Activated T-cell treated with anti-CD3 and anti-CD28 coated beads, Interleukin-2, amount 50 U/mL, for 4 hours (primary cell): ENCODE results near the gene HLX. TPM values are rescaled to one million over a fixed set of nuclear protein-coding genes. Genes with fewer than 3 reads are reported as not detected.

ENCODE experiments used
- ATAC-seq, 2 donors: fragments of 200-7000 bp; cut with Tn5 transposase; one replicate each; pipeline ENCODE4 v1.10.0; 2021
- DNase-seq: peaks from one replicate; pipeline ENCODE4 v3.0.0-alpha.2; 2020
- H3K27me3 Mint-ChIP-seq: one replicate; pipeline ENCODE4 v1.8.0; 2021; ENCODE audit warnings: low read depth, mixed read lengths
- H3K36me3 Mint-ChIP-seq: one replicate; pipeline ENCODE4 v1.8.0; 2022; ENCODE audit warnings: mixed read lengths; ENCODE audit not compliant: insufficient read depth
- H3K4me1 Mint-ChIP-seq: one replicate; pipeline ENCODE4 v1.8.0; 2021; ENCODE audit warnings: low read depth, mixed read lengths
- H3K4me3 Mint-ChIP-seq: one replicate; pipeline ENCODE4 v1.8.0; 2021; ENCODE audit warnings: mild to moderate bottlenecking, moderate library complexity, mixed read lengths
- H3K9me3 Mint-ChIP-seq: one replicate; pipeline ENCODE4 v1.8.0; 2021; ENCODE audit warnings: mixed read lengths
- total RNA-seq, 3 donors: library from RNA; stranded (reverse); gene quantifications; one replicate each; pipeline ENCODE4 v1.2.1, GENCODE V29; 2021

Gene HLX
- total RNA-seq, 3 donors from 2014 or later: 0.30 to 2.4 (median 0.47) TPM

DNA sequence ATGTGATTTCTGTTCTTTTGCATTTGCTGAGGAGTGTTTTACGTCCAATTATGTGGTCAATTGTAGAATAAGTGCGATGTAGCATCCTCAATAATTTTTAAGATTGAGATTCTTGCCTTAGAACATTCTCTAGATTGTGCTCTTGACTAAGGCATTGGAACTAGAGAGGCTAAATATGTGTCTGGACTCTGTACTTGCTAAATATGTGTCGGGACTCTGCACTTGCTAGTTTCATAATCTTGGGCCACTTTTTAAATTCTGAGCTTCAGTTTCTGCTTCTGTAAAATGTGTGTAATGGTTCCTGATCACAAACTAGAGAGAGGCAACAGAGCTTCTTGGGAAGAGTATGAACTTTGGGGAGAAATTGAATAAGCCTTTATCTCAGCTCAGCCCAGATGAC, 21.6 kb downstream of the HLX start:
- DNase-seq (no peak), ATAC-seq (no peak)
- no peaks in the 10 kb centered on the region for H3K4me1 Mint-ChIP-seq
- peaks cover 16% of the 10 kb centered on the region for H3K27me3 Mint-ChIP-seq
- no peaks in the 10 kb centered on the region for H3K36me3 Mint-ChIP-seq
- H3K9me3 Mint-ChIP-seq: peaks cover 3% of the 10 kb centered on the region
- H3K4me3 Mint-ChIP-seq: no peak overlapping the region

DNA sequence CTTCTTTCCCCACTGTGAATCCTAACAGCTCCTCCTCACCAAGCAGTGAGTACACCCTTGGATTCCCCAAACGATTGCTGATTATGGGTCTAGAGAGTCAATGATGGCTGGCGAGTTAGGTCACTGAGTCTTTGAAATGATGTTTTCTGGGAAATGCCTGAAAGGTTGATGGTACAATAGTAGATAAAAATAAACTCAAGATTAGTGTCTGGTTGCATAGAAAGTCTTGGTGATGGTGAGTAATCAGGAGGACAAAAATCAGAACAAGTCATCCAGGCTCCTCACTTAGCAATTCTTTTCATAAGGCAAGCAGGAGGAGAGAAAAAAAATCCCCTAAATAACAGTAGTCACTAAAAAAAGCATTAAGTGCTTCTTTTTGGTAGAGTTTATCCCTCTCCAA, 22.6 kb downstream of the HLX start:
- H3K4me3 Mint-ChIP-seq: no peak overlapping the region
- no peak for ATAC-seq
- H3K4me1 Mint-ChIP-seq: no peaks in the 10 kb centered on the region
- peaks cover 3% of the 10 kb centered on the region for H3K9me3 Mint-ChIP-seq
- H3K27me3 Mint-ChIP-seq: peaks cover 15% of the 10 kb centered on the region
- no peak for DNase-seq
- no peaks in the 10 kb centered on the region for H3K36me3 Mint-ChIP-seq

DNA sequence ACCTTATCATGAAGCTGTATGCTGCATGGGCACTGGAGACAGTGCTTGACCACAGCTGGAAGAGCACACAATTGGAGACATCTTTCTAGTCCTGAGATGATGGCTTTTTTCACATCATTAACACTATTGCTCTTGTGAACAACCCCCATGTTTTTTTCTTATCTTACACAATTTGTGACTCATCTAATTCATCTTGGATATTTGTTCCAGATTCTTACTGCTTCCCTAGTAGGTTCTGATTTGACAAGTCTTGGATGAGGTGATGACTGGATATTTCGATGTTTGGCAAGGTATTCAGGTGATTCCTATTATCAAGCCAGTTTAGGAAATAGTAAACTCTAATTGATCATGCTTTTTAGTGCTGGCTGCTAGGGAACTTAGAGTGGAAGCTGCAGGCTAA, 23.7 kb downstream of the HLX start:
- no peaks in the 10 kb centered on the region for H3K4me1 Mint-ChIP-seq
- no peak overlapping the region for H3K4me3 Mint-ChIP-seq
- no peak for DNase-seq
- H3K36me3 Mint-ChIP-seq: no peaks in the 10 kb centered on the region
- H3K27me3 Mint-ChIP-seq: peaks cover 15% of the 10 kb centered on the region
- peaks cover 2% of the 10 kb centered on the region for H3K9me3 Mint-ChIP-seq
- no peak for ATAC-seq

DNA sequence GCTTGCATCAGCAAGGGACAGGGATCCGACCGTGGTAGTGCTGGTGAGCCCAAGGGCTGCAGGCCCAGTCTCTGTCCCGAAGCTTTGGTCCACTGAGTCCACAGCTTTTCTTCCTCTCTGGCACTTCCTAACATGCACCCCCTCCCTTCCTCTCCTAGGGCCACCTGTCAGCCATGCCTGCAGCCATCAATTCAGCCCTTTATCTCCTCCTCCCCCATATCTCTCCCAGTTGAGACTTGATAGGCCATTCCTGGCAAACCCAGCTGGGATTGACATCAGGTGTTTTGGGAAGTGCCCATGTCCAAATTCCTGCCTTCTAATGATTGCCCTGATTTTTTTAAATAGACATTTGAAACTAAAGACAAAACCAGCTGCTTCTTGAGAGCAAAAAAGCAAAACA, 25.6 kb downstream of the HLX start:
- H3K36me3 Mint-ChIP-seq: no peaks in the 10 kb centered on the region
- no peak for DNase-seq
- ATAC-seq: no peak
- peaks cover 19% of the 10 kb centered on the region for H3K27me3 Mint-ChIP-seq
- H3K9me3 Mint-ChIP-seq: no peaks in the 10 kb centered on the region
- no peak overlapping the region for H3K4me3 Mint-ChIP-seq
- no peaks in the 10 kb centered on the region for H3K4me1 Mint-ChIP-seq

DNA sequence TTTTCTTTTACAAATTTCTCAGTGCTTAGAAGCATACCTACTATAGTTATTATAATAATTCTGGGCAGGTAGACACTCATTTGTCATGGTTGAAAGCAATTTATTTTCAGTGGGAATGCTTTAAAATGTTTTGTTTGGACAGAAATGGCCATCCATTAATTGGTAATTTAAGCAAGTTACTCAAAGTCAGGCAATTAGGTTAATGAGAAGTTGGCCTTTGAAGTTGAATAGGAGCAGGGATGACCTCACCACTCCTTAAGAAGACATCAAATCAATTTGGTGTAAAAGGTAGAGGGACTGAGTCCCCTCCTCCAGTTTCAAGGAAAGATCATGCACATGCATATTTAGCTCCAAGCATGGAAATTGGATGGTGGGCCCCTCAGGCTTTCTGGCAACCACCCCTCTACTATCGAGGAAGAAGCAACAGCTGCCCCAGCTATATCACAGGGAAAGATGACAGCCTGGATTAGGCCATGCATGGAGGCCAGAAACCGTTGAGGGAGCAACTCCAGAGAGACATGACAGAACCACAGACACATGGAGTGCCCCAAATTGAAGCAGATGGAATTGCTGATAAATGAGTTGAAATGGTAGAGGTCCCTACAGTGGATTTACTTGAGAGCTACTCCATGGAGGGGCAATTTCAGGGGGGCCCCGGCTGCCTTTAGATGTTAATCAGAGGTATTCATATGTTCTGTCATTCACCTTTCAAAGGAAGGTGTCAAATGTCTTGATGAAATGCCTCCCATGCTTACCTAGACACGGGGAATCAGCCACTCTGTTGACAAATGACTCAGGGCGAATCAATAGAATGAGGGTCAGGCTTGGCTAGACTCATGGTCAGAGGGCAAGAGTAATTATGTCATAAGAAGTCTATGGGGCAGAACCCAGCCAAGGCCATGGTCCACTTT, 26.7 kb downstream of the HLX start:
- no peaks in the 10 kb centered on the region for H3K4me1 Mint-ChIP-seq
- no peaks in the 10 kb centered on the region for H3K9me3 Mint-ChIP-seq
- no peak for DNase-seq
- ATAC-seq: no peak
- peaks cover 13% of the 10 kb centered on the region for H3K27me3 Mint-ChIP-seq
- no peak overlapping the region for H3K4me3 Mint-ChIP-seq
- H3K36me3 Mint-ChIP-seq: no peaks in the 10 kb centered on the region

DNA sequence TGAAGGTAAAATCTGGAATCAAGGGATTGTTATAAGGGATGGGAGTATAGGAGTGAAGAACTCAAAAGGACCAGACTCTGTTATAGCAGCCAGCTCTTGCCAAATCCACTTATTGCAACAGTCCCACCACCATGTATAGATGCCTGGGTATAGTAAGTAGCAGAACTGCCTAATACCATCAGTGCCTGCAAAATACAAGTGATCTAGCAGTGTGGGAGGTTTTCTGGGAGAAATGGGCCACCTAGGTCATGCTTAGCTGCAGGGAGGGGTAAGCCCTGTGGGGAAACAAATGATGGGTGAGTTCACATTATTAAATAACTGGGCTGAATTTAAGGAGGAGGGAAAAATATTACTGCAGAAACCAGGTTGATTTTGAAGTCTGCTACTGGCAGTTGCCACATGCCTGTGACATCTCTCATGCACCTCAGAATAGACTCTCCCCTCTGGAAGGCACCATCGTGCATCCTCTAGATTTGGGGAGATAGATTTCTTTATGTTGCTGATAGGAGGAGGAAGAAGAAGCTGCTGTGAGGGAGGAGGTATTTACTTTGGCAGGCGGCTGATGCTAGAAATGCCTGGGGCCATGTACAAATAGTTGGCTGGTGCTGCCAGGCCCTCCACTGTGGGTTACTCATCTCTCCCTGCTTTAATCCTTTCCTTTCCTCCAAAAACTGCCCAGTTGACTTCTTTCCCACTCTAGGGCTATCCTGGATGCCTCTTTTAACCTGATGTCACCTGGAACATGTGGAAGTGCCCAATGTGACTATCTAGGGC, 27.5 kb downstream of the HLX start:
- H3K36me3 Mint-ChIP-seq: no peaks in the 10 kb centered on the region
- no peak for DNase-seq
- H3K9me3 Mint-ChIP-seq: no peaks in the 10 kb centered on the region

DNA sequence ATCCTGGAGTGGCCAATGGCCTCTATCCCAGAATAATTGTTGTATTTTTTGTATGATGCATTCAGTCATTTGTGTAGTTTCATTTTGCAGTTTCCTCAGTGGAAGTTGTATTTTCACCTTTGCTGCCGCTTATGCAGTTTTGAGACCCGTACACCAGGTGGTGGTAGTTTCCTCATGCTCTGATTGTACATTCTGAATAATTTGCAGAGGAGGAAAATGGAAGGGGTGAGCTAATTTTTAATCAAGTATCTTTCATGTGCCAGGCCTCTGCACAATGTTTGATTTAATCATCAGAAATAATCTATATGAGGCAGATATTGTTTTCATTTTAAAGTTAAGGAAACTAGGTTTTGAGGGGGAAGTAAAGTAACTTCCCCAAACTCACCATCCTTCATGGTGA, 29.5 kb downstream of the HLX start:
- H3K4me1 Mint-ChIP-seq: no peaks in the 10 kb centered on the region
- no peak overlapping the region for H3K4me3 Mint-ChIP-seq
- DNase-seq (no peak), ATAC-seq (no peak)
- no peaks in the 10 kb centered on the region for H3K36me3 Mint-ChIP-seq
- peaks cover 14% of the 10 kb centered on the region for H3K27me3 Mint-ChIP-seq
- H3K9me3 Mint-ChIP-seq: no peaks in the 10 kb centered on the region

More for the DNA sequence above, 27.5 kb downstream of the HLX start:
- Mint-ChIP-seq H3K27me3 (peaks cover 12% of the 10 kb centered on the region), H3K4me1 (no peaks in the 10 kb centered on the region), H3K4me3 (no peak overlapping the region)
- no peak for ATAC-seq

DNA sequence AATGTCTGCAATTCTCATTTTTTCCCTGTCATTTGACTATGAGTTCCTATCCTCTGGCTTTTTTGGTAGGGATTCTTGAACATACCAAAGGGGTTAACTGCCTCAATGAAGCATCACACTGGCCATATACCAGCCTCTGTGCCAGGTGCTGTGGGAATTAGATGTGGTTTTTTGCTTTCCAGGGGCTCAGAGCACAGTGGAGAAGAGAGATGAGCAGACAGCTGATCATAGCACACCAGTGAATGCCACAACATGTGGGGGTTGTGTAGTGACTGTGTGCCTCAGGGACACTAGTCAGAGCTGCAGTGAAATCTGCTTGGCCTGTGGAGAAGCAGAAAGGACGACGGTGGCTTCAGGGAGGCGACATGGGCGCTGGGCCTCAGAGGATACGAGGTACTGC, 30.8 kb downstream of the HLX start:
- DNase-seq: no peak
- Mint-ChIP-seq H3K4me1 (no peaks in the 10 kb centered on the region), H3K36me3 (no peaks in the 10 kb centered on the region), H3K9me3 (no peaks in the 10 kb centered on the region), H3K27me3 (peaks cover 18% of the 10 kb centered on the region), H3K4me3 (no peak overlapping the region)
- no peak for ATAC-seq

DNA sequence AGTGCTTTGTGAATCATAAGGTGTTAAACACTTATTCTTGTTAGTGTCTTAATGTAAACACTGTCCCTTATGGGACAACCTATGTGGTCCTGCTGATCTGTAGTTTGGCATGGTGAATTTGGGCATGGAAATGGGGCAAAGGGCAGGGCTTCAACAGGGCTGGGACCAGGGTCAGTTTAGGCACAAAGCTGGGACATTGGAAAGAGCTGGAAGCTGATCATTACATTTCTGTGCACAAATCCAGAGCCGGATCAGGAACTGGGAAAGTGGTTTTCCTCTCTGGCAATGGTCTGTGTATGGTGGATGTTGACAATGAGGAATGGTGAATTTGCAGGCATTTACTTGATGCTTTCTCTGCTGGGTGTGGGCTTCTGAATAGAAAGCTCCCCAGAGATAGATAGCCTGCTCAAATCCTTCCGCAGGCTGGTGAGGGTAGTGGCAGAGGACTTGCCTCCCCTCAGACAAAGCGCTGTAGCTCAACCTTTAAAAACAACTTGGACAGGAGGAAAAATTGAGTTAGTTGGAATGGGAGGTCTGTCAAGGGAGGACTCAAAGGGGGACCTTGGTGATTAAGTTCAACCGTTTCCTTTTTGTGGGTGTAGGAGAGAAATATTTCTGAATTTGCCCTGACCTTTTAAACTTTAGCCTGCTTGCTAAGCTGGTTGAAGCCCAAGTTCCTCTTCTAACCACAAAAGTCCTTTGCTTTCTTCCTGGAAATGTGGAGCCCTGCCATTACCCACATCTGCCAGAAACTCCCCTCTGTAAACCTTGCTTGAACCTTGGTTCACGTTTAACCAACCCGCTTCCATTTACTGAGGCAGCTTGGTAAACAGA, 35.3 kb downstream of the HLX start:
- H3K36me3 Mint-ChIP-seq: no peaks in the 10 kb centered on the region
- no peaks in the 10 kb centered on the region for H3K9me3 Mint-ChIP-seq
- H3K27me3 Mint-ChIP-seq: peaks cover 14% of the 10 kb centered on the region
- H3K4me1 Mint-ChIP-seq: no peaks in the 10 kb centered on the region
- ATAC-seq (no peak), DNase-seq (no peak)
- no peak overlapping the region for H3K4me3 Mint-ChIP-seq

DNA sequence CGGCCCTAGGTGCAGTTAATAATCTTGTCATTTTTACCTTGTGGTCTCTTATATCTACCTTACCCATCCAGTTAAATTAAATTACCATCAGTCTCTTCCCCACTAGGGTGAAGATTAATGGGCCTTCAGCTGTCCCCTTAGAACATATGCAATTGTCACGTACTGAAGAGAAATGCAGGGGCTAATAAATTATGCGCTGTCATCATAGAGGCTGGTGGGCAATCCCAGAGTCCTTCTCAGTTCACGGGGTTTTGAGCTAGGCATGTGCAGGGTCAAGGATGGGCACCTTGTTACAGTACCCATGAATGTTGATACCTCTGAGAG, 35.8 kb downstream of the HLX start:
- H3K4me1 Mint-ChIP-seq: no peaks in the 10 kb centered on the region
- no peak overlapping the region for H3K4me3 Mint-ChIP-seq
- DNase-seq (no peak), ATAC-seq (no peak)
- no peaks in the 10 kb centered on the region for H3K36me3 Mint-ChIP-seq
- peaks cover 9% of the 10 kb centered on the region for H3K27me3 Mint-ChIP-seq
- H3K9me3 Mint-ChIP-seq: no peaks in the 10 kb centered on the region

DNA sequence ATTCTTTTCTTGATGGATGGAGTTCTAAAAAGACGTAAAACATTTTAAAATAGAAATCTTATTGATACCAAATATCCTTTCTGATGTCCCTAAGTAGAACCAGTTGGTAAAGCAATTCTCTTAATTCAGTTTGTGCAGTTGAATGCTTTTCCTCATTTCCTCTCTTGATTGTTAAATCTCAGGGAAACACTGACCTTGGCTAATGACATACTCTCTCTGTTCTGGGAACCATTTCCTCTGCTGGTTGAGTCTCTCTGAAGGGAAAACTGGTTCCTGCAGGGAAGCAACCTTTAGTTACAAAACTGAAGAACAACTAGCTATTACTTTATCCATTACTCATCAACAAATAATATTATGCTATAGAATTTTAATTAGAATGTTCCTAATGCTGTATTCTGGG, 36.7 kb downstream of the HLX start:
- Mint-ChIP-seq H3K27me3 (peaks cover 9% of the 10 kb centered on the region), H3K36me3 (no peaks in the 10 kb centered on the region), H3K9me3 (no peaks in the 10 kb centered on the region), H3K4me1 (no peaks in the 10 kb centered on the region), H3K4me3 (no peak overlapping the region)
- DNase-seq: no peak
- ATAC-seq: no peak

DNA sequence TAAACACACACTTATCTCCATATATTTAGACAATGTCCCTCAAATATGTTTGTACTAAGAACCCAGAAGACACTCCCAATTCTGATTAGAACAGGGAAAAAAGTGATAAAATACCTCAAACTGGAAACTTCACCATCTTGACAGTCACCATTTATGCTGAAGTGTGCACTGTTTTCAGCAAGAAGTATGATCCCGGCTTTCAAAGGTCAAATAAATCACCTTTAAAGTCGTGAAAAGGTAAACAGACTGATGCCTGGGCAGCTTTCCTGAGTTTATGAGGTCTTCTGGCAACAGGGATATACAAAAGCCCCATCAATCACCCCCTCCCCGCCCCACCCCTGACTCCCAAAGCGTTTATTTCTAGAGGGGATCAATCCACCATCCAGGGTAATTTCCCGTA, 37.9 kb downstream of the HLX start:
- H3K4me1 Mint-ChIP-seq: no peaks in the 10 kb centered on the region
- no peak overlapping the region for H3K4me3 Mint-ChIP-seq
- peaks cover 9% of the 10 kb centered on the region for H3K27me3 Mint-ChIP-seq
- H3K9me3 Mint-ChIP-seq: no peaks in the 10 kb centered on the region
- H3K36me3 Mint-ChIP-seq: no peaks in the 10 kb centered on the region
- DNase-seq: no peak
- ATAC-seq: no peak

DNA sequence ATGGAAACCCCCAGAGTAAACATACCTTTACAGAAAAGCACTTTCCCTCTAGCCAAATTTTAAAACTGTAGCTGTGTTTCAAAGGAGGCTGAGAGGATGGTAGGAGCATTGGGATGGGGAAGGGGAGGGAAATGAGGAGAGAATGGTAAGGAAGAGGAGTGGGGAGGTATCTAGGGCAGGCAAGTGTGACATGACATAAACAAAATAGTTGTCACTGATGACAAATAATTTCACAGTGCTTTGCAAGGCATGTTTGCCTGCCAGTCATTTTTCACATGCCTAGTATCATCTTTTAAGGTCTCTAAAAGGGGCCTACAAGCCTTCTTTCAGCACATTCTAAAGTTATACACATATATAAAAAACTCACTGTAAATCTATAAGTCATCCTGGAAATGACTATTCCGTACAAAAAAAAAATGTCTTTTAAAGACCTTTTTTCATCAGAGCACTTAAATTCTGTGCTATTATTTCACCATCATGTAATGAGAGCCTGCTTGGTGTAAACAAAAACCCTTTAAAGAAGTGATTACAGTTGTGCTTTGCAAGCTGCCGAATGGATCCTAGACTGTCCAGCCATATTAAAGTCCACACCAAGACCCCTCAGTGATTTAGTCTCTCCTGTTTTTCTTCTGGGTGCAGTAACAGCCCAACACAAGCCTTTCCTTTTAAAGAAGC, 38.4 kb downstream of the HLX start:
- no peaks in the 10 kb centered on the region for H3K36me3 Mint-ChIP-seq
- no peak for ATAC-seq
- H3K9me3 Mint-ChIP-seq: no peaks in the 10 kb centered on the region
- DNase-seq: no peak
- peaks cover 9% of the 10 kb centered on the region for H3K27me3 Mint-ChIP-seq
- H3K4me3 Mint-ChIP-seq: no peak overlapping the region
- H3K4me1 Mint-ChIP-seq: no peaks in the 10 kb centered on the region
